GM19455 (cell line): ENCODE data around the gene TBL1X.
"Not testable (repeated sequence)": the region's sequence is repeated elsewhere in the genome, so short reads cannot be mapped to it uniquely, and the experiment has no call there.

ENCODE experiments used
- ATAC-seq: cut with Tn5 transposase; IDR thresholded peaks from one replicate; pipeline ENCODE4 v1.9.1; 2021; ENCODE audit not compliant: unreplicated experiment

Gene TBL1X

GRCh38 chrX:9458516-9459078 is 6.3 kb upstream of the TBL1X start:
- no peak for ATAC-seq

GRCh38 chrX:9459186-9459748 is 5.6 kb upstream of the TBL1X start:
- ATAC-seq: no peak

- no peak for ATAC-seq
Observed at GRCh38 chrX:9461087-9461486, 3.8 kb upstream of the TBL1X start.

GRCh38 chrX:9462456-9462855 is 2.4 kb upstream of the TBL1X start:
- ATAC-seq: no peak

GRCh38 chrX:9465380-9466123 is 694 bp downstream of the TBL1X start:
- peak; percentile 20 for ATAC-seq

- no peak for ATAC-seq
Observed at GRCh38 chrX:9466124-9466495, 1.3 kb downstream of the TBL1X start.

GRCh38 chrX:9466736-9467135 is 1.9 kb downstream of the TBL1X start:
- ATAC-seq: no peak

- no peak for ATAC-seq
Observed at GRCh38 chrX:9467146-9467545, 2.3 kb downstream of the TBL1X start.

- no peak for ATAC-seq
Observed at GRCh38 chrX:9467751-9468150, 2.9 kb downstream of the TBL1X start.

- ATAC-seq: no peak
Observed at GRCh38 chrX:9471571-9471985, 6.7 kb downstream of the TBL1X start.

GRCh38 chrX:9473708-9474107 is 8.8 kb downstream of the TBL1X start:
- ATAC-seq: no peak

- not testable (repeated sequence) for ATAC-seq
Observed at GRCh38 chrX:9475417-9475816, 10.6 kb downstream of the TBL1X start.

GRCh38 chrX:9475984-9476383 is 11.1 kb downstream of the TBL1X start:
- ATAC-seq: no peak

- no peak for ATAC-seq
Observed at GRCh38 chrX:9476810-9477575, 12.1 kb downstream of the TBL1X start.

- ATAC-seq: no peak
Observed at GRCh38 chrX:9482408-9482807, 17.6 kb downstream of the TBL1X start.

GRCh38 chrX:9482837-9483236 is 18.0 kb downstream of the TBL1X start:
- ATAC-seq: no peak

GRCh38 chrX:9483376-9483775 is 18.5 kb downstream of the TBL1X start:
- ATAC-seq: no peak

- no peak for ATAC-seq
Observed at GRCh38 chrX:9486786-9487387, 22.0 kb downstream of the TBL1X start.

GRCh38 chrX:9488586-9488985 is 23.7 kb downstream of the TBL1X start:
- no peak for ATAC-seq

- ATAC-seq: no peak
Observed at GRCh38 chrX:9489234-9489633, 24.4 kb downstream of the TBL1X start.

GRCh38 chrX:9492901-9493300 is 28.0 kb downstream of the TBL1X start:
- ATAC-seq: no peak
